Uterus (tissue), 2 donors: ENCODE results near the gene GOLGA8S.
"Not testable (repeated sequence)": the region's sequence is repeated elsewhere in the genome, so short reads cannot be mapped to it uniquely, and the experiment has no call there.

Experiments
- POLR2A ChIP-seq, 2 donors: fragments of 450-650 bp; IDR thresholded peaks; one replicate each; pipeline ENCODE4 v1.6.1; 2016; ENCODE audit warnings: antibody characterized with exemption in 2 of 2, mild to moderate bottlenecking in 1 of 2, moderate library complexity in 1 of 2
- TF ChIP-seq, protein P1 (sequence below), 4 experiments: fragments of 200-600 bp in 2 of 4; fragments of 450-650 bp in 2 of 4; sonication (generic) in 2 of 4; IDR thresholded peaks; one replicate each; pipeline ENCODE4 v1.5.1; 2016 to 2019; ENCODE audit warnings: antibody characterized with exemption in 4 of 4, mild to moderate bottlenecking in 2 of 4, moderate library complexity in 1 of 4

DNA sequence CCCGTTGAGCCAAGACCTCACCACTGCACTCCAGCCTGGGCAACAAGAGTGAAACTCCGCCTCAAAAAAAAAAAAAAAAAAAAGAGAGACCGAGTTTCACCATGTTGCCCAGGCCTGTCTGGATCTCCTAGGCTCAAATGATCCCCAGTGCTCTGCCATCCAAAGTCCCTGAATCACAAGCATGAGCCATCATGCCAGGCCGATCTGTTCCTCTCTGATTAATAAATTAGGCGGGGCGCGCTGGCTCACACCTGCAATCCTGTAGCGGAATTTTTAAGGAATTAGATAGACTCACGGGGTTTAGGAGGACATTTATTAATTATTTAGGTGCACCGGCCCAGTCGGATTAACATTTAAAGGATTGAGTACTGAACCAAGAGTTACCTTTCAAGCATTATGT, 19.7 kb downstream of the GOLGA8S start:
- TF ChIP-seq, protein P1, sequence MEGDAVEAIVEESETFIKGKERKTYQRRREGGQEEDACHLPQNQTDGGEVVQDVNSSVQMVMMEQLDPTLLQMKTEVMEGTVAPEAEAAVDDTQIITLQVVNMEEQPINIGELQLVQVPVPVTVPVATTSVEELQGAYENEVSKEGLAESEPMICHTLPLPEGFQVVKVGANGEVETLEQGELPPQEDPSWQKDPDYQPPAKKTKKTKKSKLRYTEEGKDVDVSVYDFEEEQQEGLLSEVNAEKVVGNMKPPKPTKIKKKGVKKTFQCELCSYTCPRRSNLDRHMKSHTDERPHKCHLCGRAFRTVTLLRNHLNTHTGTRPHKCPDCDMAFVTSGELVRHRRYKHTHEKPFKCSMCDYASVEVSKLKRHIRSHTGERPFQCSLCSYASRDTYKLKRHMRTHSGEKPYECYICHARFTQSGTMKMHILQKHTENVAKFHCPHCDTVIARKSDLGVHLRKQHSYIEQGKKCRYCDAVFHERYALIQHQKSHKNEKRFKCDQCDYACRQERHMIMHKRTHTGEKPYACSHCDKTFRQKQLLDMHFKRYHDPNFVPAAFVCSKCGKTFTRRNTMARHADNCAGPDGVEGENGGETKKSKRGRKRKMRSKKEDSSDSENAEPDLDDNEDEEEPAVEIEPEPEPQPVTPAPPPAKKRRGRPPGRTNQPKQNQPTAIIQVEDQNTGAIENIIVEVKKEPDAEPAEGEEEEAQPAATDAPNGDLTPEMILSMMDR (IDR thresholded peaks at IDR 0.05): not testable (repeated sequence)
- not testable (repeated sequence) for TF ChIP-seq POLR2A (IDR thresholded peaks at IDR 0.05)
